Renal cortex interstitium (tissue), 15 donors: ENCODE measurements around the gene TMEM171. TPM values are rescaled to one million over a fixed set of nuclear protein-coding genes. Genes with fewer than 3 reads are reported as not detected.

ENCODE experiments used
- DNase-seq, 11 donors: peaks; one replicate each; pipeline ENCODE4 v3.0.0-alpha.2; 2013; ENCODE audit warnings: low read depth in 9 of 11, low spot score in 4 of 11; ENCODE audit errors: extremely low read depth in 1 of 11
- long read RNA-seq, 16 experiments: transcript quantifications; one replicate each; lab custom pipeline, GENCODE V29; 2026
- polyA plus RNA-seq, 3 donors: library from polyadenylated mRNA; unstranded; fragments of 120-200 nt; gene quantifications; one replicate each; pipeline ENCODE4 v1.2.1, GENCODE V29; 2013; ENCODE audit not compliant: insufficient read length in 3 of 3

The TMEM171 gene
- 1 to 10 TPM; 4.4 to 9.1 (median 5.9) TPM for polyA plus RNA-seq
- long read RNA-seq, donor 1, partial matches to known transcripts, result 0 of 2 reads
- long read RNA-seq, donor 1, other reads (novel, unspliced or antisense), result 0 of 2 reads
- long read RNA-seq, donor 2, result 0 reads
- long read RNA-seq, donor 3, partial matches to known transcripts, result 0 of 4 reads
- long read RNA-seq, donor 3, other reads (novel, unspliced or antisense), result 0 of 4 reads
- long read RNA-seq, donor 4, partial matches to known transcripts, result 0 of 8 reads
- long read RNA-seq, donor 4, other reads (novel, unspliced or antisense), result 5 of 8 reads
- long read RNA-seq, donor 5, result 0 reads
- long read RNA-seq, donor 6, partial matches to known transcripts, result 0 of 2 reads
- long read RNA-seq, donor 6, other reads (novel, unspliced or antisense), result 0 of 2 reads
- long read RNA-seq, donor 7, partial matches to known transcripts, result 0 of 2 reads
- long read RNA-seq, donor 7, other reads (novel, unspliced or antisense), result 0 of 2 reads
- long read RNA-seq, donor 8, result 0 reads
- long read RNA-seq, donor 9, partial matches to known transcripts, result 0 of 3 reads
- long read RNA-seq, donor 9, other reads (novel, unspliced or antisense), result 0 of 3 reads
- long read RNA-seq, donor 10, partial matches to known transcripts, result 0 of 2 reads
- long read RNA-seq, donor 10, other reads (novel, unspliced or antisense), result 0 of 2 reads
- long read RNA-seq, donor 11, partial matches to known transcripts, result 0 of 2 reads
- long read RNA-seq, donor 11, other reads (novel, unspliced or antisense), result 0 of 2 reads
- long read RNA-seq, donor 12, partial matches to known transcripts, result 0 of 1 reads
- long read RNA-seq, donor 12, other reads (novel, unspliced or antisense), result 0 of 1 reads
- long read RNA-seq, donor 13, result 0 reads
- long read RNA-seq, donor 14, partial matches to known transcripts, result 0 of 3 reads
- long read RNA-seq, donor 14, other reads (novel, unspliced or antisense), result 0 of 3 reads
- long read RNA-seq, donor 15, partial matches to known transcripts, result 0 of 1 reads
- long read RNA-seq, donor 15, other reads (novel, unspliced or antisense), result 0 of 1 reads
- long read RNA-seq, donor 16, partial matches to known transcripts, result 0 of 4 reads
- long read RNA-seq, donor 16, other reads (novel, unspliced or antisense), result 0 of 4 reads

GRCh38 chr5:73120222-73121118, at the start of gene TMEM171:
Gene TMEM171 (plus strand): TSS chr5:73120575. CDS start chr5:73123374, 2,799 bp downstream.
- DNase-seq, result peak in 2 of 11 donors; percentile 38 to 40

- DNase-seq, result no peak
These were observed 39.3 kb upstream of the TMEM171 start for GRCh38 chr5:73081093-73081492.

- no peak for DNase-seq
These were observed 32.3 kb upstream of the TMEM171 start for GRCh38 chr5:73088026-73088425.

- DNase-seq, result no peak
These were observed 26.4 kb upstream of the TMEM171 start for GRCh38 chr5:73093943-73094342.

GRCh38 chr5:73094415-73094814, 26.0 kb upstream of the TMEM171 start:
- no peak for DNase-seq

- no peak for DNase-seq
These were observed 24.7 kb upstream of the TMEM171 start for GRCh38 chr5:73095564-73096238.

- DNase-seq, result no peak
These were observed 24.2 kb upstream of the TMEM171 start for GRCh38 chr5:73096239-73096575.

GRCh38 chr5:73097740-73098139, 22.6 kb upstream of the TMEM171 start:
- no peak for DNase-seq

GRCh38 chr5:73100109-73100508, 20.3 kb upstream of the TMEM171 start:
- no peak for DNase-seq

GRCh38 chr5:73103870-73104299, 16.5 kb upstream of the TMEM171 start:
- no peak for DNase-seq

- no peak for DNase-seq
These were observed 16.0 kb upstream of the TMEM171 start for GRCh38 chr5:73104326-73104725.

GRCh38 chr5:73106335-73106734, 14.0 kb upstream of the TMEM171 start:
- no peak for DNase-seq

GRCh38 chr5:73110190-73110589, 10.2 kb upstream of the TMEM171 start:
- DNase-seq, result no peak

- DNase-seq, result no peak
These were observed 8.8 kb upstream of the TMEM171 start for GRCh38 chr5:73111536-73111935.

GRCh38 chr5:73112359-73112758, 8.0 kb upstream of the TMEM171 start:
- DNase-seq, result no peak

GRCh38 chr5:73114044-73114688, 6.2 kb upstream of the TMEM171 start:
- DNase-seq, result no peak

GRCh38 chr5:73115399-73116051, 4.8 kb upstream of the TMEM171 start:
- DNase-seq, result no peak
